A172 (cell line): ENCODE results near the gene NCMAP. TPM values are rescaled to one million over a fixed set of nuclear protein-coding genes. Genes with fewer than 3 reads are reported as not detected.

ENCODE experiments used
- DNase-seq: peaks from one replicate; pipeline ENCODE4 v3.0.0-alpha.2; 2015; ENCODE audit warnings: low spot score
- total RNA-seq: library from RNA; depleted of rRNA; stranded (reverse); fragments of >200 nt; shearing (Covaris generic); gene quantifications from 2 replicates; pipeline ENCODE4 v1.2.3, GENCODE V29; 2014; rRNA removed

NCMAP gene
- total RNA-seq, 1 experiment from 2014 or later, result not detected

GRCh38 chr1:24621121-24621520 is 65.2 kb downstream of the NCMAP start:
- DNase-seq, result no peak

GRCh38 chr1:24622218-24622617 is 66.3 kb downstream of the NCMAP start:
- DNase-seq, result no peak

- no peak for DNase-seq
These were observed 76.9 kb downstream of the NCMAP start for GRCh38 chr1:24632832-24633175.

- DNase-seq, result peak; percentile 47
These were observed 79.4 kb downstream of the NCMAP start for GRCh38 chr1:24635195-24635843.

- no peak for DNase-seq
These were observed 80.9 kb downstream of the NCMAP start for GRCh38 chr1:24636661-24637357.

- no peak for DNase-seq
These were observed 83.2 kb downstream of the NCMAP start for GRCh38 chr1:24639094-24639493.

GRCh38 chr1:24639881-24640280 is 84.0 kb downstream of the NCMAP start:
- DNase-seq, result no peak

GRCh38 chr1:24640288-24640687 is 84.4 kb downstream of the NCMAP start:
- DNase-seq, result no peak

- DNase-seq, result peak; percentile 1
These were observed 85.8 kb downstream of the NCMAP start for GRCh38 chr1:24641646-24642151.

GRCh38 chr1:24642481-24643362 is 86.8 kb downstream of the NCMAP start, which contains the start of gene SRRM1:
SRRM1 (plus strand) TSS chr1:24643302; CDS start chr1:24643327, 25 bp downstream.
- DNase-seq, result peak; percentile 95

GRCh38 chr1:24643363-24644099 is 87.6 kb downstream of the NCMAP start:
- peak; percentile 2 for DNase-seq

GRCh38 chr1:24644100-24644384 is 88.2 kb downstream of the NCMAP start:
- no peak for DNase-seq

GRCh38 chr1:24648919-24649318 is 93.0 kb downstream of the NCMAP start:
- DNase-seq, result no peak

- DNase-seq, result no peak
These were observed 96.5 kb downstream of the NCMAP start for GRCh38 chr1:24652382-24652781.

- no peak for DNase-seq
These were observed 98.1 kb downstream of the NCMAP start for GRCh38 chr1:24654010-24654409.

GRCh38 chr1:24656046-24656445 is 100.2 kb downstream of the NCMAP start:
- DNase-seq, result no peak

GRCh38 chr1:24657781-24658180 is 101.9 kb downstream of the NCMAP start:
- DNase-seq, result no peak

Other genes starting within 250 kb of the NCMAP start
- 0.10 TPM in 1 of 2 replicates, not detected in the other for gene GRHL3, start 236.7 kb upstream of the NCMAP start, total RNA-seq
- gene STPG1, start 142.3 kb upstream of the NCMAP start, total RNA-seq, result 1.8 and 2.3 TPM in 2 replicates
- gene NIPAL3, start 140.3 kb upstream of the NCMAP start, total RNA-seq, result 8.2 and 10.7 TPM in 2 replicates
- gene RCAN3, start 53.3 kb upstream of the NCMAP start, total RNA-seq, result 8.3 and 8.4 TPM in 2 replicates
- gene SRRM1, start 87.2 kb downstream of the NCMAP start, total RNA-seq, result 16.8 and 38.4 TPM in 2 replicates
- 209 and 218 TPM in 2 replicates for gene CLIC4, start 189.4 kb downstream of the NCMAP start, total RNA-seq